Activated CD8-positive, alpha-beta memory T cell treated with anti-CD3 and anti-CD28 coated beads for 1 hour (primary cell): Measurements from ENCODE around the gene ZFHX3.

Experiments used
- DNase-seq, 2 donors: peaks; one replicate each; pipeline ENCODE4 v3.0.0-alpha.2; 2020; ENCODE audit warnings: low read depth in 1 of 2; ENCODE audit errors: extremely low read depth in 1 of 2

ZFHX3 gene

DNA sequence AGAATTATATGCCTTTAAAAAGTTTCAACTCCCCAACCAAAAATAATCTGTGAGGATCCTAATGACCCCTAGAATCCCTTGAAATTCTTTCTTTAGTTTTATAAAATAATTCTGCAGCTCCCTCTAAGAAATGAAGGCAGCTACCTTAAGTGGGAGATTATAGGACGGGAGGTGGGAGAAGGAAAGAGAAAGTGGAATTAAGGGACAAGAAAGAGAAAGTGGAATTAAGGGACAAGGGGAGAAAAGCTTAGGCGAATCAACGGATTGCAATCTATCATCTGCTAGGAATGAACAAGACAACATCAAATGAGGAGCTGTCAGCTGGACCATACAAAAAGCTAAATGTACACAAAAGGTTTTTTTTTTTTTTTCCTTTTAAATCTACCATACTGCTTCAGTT, 262.0 kb downstream of the ZFHX3 start:
- no peak for DNase-seq

DNA sequence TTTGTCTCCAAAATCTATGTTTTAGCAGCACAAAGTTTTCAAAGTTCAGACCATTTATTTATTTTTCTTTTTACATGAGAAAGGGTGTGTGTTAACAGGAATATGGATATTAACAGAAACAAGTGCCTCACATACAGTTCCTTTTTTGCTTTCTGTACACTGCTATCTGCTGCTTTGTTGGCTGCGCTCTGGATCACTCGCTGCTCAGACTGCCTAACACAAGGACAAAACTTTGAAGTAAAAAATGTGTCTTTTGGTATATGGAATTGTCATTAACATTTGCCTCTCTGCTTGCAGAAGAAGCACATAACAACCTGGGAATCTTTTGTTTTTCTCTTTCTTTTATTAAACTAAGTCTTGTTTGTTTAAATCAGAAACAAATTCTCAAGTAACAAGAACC, 262.8 kb downstream of the ZFHX3 start:
- no peak for DNase-seq

DNA sequence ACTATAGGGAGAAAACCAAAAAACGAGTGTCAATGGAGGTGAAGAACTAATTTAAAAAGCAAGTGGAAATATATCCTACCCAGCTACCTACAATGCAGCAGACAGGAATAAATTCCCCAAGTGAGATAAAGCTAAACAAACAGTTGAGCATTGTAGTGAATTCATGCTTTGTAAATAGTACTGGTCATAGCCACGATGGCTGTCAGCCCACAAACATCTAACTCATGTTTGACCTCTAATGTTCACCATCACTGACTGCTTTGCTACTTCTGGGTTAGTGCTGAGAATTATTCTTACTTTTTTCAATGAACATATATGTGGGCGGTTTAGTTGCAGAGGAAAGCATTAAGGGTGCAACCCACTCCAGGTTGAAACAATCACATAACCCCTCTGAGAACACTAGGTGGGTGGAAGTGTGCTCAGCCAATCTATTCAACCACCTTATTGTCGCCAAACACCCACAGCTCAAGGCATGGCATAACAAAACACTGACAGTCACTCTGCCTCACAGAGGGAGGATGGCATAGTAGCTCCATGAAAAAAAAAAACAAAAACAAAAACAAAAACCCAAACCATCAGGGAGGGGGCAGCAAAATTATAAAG, 264.1 kb downstream of the ZFHX3 start:
- no peak for DNase-seq

DNA sequence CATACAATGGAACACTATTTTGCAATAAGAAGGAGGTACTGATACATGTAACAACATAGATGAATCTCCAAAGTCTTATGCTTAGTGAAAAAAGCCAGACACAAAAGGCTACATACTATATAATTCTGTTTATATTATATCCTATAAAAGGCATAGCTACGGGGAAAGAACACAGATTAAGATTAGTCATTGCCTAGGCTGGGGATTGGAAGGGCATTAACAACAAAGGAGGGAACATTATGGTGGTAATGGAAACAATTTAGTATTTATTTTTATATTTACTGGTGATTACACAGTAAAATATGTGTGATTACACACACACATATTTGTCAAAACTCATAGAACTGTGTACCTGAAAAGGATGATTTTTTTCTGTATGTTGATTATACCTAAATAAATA, 278.1 kb downstream of the ZFHX3 start:
- DNase-seq, result no peak

DNA sequence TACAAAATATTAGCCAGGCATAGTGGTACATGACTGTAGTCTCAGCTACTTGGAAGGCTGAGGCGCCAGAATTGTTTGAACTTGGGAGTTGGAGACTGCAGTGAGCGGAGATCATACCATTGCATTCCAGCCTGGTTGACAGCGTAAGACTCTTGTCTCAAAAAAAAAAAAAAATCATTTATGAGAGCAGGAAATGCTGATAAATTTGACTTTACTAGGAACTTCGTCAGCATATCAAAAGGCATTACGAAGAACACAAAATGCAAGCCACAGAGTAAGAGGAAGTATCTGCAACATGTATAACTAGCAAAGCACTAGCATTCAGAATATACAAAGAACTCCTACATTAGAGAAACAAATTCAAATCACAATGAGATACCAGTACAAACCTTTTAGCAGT, 279.3 kb downstream of the ZFHX3 start:
- no peak for DNase-seq

DNA sequence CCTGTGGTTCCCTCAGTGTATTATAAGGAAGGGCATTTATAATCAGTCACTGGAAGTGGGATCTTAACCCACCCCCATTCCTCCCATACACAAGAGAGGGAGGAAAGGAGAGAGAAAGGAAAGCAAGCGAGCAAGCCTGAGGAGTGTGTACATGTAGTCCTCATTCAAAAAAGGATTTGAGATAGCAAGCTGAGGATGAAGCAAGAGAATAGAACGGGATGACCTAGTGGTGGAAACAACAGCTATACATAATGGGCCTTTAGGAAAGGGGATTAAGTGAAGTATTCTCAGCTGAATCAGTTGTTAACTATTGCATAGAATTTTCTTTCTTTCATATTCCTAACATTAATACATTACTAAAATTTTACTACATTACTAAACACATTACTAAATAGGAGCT, 281.4 kb downstream of the ZFHX3 start:
- DNase-seq, result no peak

DNA sequence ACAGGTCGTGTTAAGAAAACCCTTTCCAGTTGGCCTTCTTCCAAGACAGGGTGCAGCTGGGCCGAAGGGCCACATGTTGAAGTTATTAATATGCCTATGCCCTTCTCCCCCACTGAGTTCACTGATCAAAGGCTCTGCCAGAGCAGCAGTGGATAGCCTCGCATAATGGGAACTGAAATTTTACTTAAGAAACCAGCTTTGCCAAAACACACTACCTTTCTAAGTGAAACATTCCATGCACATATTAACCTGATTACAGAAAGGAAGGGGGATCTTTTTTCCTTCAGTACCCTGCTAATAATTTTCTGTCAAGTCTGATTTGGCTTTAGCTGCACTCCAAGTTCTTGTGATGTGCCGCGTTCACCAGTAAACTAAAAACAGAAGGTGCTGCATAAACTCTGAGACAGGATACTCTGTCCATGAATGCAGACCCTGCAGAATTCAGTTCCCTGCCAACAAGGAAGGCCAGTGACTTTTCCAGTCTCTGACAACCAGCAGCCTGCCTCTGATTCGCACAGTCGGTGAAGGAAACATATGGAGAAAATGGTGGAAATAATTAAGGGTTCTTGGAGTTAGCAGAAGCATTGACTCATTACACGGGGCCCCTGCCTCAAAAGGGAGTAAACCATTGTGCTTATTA, 283.8 kb downstream of the ZFHX3 start:
- no peak for DNase-seq

DNA sequence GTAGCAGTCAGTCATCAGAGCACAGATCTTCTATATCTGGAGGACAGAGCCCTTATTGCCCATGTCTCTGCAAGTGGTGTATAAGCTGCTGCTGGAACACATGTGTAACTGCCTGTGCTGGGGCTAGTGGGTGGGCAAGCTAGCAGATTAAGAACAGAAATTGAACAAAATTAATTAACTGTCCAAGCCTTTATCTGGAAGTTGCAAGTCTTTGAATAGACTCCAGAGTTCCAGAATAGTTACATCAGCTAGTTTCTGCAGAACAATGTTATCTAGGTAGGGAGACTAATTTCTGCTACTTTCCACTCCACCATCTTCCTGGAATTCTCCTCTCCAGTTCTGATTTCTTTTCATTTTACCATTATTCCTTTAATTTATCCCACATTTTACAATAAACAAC, 287.3 kb downstream of the ZFHX3 start:
- no peak for DNase-seq

DNA sequence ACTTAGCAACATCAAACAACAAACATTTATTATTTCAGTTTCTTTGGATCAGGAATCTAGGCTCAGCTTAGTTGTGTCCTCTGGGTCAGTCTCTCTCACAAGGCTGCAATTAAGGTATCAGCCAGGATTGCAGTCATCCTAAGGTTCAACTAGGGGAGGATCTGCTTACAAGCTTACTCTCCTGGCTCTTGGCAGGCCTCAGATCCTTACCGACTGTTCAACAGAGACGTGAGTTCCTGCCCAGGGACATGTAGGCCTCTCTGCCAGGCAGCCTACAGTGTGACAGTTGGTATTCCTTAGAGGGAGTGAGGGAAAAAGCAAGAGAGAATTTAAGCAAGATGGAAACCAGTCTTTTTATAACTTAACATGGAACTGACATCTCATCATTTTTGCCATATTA, 294.0 kb downstream of the ZFHX3 start:
- DNase-seq, result no peak

DNA sequence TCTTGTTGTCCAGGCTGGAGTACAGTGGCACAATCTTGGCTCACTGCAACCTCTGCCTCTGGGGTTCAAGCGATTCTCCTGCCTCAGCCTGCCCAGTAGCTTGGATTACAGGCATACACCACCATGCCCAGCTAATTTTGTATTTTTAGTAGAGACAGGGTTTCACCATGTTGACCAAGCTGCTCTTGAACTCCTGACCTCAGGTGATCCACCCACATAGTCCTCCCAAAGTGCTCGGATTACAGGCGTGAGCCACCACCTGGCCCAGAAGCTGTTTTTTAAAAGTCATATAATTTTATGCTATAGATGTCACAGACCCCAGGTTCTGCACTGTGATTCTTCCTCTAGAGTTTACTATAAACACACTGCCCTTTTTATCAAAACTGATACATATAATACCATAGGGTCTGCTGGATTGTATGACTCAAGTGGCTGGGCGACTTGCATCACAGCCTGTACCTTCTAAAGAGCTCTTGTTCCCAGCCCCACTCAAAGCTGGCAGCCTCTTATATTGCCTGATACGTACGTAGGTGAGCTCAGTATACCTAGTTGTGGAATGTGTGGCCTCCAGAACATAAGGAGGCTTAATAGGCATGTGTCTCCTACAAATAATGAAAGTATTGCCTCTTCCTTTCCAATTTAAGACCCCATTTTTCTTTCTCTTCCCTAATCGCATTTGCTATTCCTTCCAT, 295.8 kb downstream of the ZFHX3 start:
- no peak for DNase-seq

DNA sequence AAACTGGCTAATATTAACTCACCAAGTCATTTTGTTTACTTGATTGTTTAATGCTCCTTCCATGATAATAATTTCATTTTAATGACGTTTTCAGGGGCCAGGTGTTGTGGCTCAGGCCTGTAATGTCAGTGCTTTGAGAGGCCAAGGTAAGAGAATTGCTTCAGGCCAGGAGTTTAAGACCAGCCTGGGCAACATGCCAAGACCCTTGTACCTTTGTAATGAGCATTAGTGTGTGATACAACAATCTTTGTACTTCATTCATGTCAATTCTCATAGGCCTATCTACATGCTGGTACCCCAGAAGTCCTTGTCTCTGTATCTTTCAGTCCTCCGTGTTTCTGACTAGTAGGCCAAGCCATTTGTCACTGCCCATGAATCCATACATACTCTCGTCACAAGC, 296.9 kb downstream of the ZFHX3 start:
- no peak for DNase-seq

DNA sequence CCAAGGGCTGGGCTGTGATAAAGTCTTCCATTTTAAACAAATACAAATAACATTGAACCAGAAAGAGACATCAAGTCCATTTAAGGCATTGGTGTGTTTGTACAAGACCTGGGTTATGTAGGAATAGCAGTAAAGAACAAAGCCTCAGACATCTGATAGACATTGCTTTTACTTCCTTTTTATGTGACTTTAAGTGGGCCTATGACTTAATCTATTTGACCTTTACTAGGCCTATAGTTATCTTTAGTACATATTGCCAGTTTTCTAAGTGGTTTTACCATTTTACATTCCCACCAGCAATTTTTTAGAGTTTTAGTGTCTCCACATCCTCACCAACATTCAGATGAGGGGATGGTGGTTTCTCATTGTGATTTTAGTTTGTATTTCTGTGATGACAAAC, 298.8 kb downstream of the ZFHX3 start:
- DNase-seq, result no peak

DNA sequence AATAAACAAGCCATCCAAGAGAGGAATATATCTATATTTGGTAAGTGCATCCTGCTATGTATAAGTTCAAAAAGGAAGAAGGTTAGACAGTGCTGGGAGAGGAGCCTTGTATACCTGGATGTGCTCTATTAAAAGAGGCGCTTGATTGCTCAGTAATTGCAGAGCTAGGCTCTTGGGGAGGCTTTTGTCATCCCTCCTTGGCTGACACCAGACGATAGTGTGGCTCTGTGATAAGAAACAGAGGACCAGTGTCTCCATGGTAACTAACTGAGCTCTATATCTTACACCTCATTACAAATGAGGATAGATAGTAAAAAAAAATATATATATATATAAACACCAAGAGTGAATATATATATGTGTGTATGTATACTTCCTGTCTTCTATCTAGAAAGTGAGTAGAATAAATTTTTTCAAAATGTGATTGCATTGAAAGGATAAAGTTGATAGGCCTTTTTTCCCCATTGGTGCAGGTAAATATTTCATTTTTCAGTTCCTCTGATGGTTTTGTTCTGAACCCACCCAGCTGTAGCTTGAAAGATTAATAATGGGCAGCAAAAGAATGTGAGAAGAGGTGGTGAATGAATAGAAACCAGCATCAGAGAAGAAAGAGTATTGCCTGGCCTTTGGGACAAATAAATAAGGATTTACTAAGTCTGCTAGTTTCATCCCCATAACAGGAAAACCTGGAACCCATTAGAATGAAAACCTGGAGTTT, 303.7 kb downstream of the ZFHX3 start:
- no peak for DNase-seq

DNA sequence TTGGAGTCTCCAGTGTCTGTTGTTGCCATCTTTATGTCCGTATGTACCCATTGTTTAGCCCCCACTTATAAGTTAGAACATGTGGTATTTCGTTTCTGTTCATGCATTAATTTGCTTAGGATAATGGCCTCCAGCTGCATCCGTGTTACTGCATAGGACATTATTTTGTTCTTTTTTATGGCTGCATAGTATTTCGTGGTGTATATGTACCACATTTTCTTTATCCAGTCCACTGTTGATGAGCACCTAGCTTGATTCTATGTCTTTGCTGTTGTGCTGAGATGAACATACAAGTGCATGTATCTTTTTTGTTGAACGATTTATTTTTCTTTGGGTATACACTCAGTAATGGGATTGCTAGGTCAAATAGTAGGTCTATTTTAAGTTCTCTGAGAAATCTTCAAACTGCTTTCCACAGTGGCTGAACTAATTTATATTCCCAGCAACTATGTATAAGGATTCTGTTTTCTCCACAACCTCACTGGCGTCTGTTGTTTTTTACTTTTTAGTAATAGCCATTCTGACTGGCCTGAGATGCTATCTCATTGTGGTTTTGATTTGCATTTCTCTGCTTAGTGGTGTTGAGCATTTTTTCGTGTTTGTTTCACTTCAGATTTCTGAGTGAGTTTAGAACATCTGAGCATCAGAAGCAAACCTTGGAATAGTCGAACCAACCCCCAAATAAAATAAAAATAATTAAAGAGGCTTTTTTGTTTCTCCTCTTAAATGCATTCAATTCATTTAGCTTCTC, 304.7 kb downstream of the ZFHX3 start:
- no peak for DNase-seq

DNA sequence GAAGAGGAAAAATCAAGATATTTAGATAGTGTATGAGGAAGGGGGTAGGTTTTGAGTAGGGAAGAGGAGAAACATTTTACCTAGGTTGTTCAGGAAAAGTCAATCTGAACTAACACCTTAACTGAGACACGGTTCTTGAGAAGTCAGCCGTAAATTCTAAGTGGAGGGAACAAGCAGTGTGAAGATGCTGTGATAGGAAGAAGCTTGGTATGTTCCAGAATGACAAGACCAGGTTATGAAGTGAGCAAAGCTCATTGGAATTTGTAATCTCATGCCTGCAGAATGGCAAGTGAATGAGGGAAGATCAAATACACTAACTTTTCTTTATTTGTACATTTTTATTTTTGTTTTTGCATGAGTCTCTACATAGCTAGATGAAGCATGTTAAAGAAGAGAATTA, 307.6 kb downstream of the ZFHX3 start:
- no peak for DNase-seq

DNA sequence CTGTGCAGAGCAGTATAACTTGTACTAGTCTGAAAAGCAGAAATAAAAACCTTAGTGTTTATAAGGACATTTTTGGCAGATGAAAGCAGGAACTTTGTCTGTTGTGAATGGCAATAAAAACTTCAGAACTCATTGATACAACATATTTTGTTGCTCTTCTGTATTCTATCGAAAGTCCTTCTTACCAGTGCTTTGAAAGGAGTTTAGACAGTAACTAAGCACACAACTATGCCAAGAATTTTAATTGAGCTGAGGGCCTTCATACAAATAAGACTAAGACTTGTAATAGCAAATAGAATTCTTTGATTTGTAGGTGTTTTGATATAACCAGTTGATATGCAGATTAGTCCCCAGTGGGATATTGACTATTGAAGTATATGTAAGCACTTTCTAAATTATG, 308.4 kb downstream of the ZFHX3 start:
- no peak for DNase-seq

DNA sequence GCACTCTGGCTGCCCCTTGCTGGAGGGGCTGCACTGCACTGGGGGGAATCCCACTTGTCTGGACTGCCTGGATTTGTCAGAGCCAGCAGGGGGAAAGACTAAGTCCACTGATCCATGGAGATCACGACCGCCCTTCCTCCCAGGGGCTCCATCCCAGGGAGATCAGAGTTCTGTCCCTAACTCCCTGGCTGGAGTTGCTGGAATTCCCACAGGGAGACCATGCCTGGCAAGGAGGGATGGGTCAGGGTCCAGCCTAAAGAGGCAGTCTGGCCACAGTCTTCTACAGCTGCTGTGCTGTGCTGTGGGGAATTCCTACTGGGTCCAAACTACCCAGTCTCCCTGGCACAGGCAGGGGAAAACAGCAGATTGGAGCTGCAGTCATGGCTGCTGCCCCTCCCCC, 311.9 kb downstream of the ZFHX3 start:
- DNase-seq, result no peak
